ENCODE data around the gene MORC2. TPM values are rescaled to one million over a fixed set of nuclear protein-coding genes. Genes with fewer than 3 reads are reported as not detected.

The MORC2 gene
- total RNA-seq, 4 donors from 2014 or later = 19.4 to 21.6 (median 20.9) TPM

DNA sequence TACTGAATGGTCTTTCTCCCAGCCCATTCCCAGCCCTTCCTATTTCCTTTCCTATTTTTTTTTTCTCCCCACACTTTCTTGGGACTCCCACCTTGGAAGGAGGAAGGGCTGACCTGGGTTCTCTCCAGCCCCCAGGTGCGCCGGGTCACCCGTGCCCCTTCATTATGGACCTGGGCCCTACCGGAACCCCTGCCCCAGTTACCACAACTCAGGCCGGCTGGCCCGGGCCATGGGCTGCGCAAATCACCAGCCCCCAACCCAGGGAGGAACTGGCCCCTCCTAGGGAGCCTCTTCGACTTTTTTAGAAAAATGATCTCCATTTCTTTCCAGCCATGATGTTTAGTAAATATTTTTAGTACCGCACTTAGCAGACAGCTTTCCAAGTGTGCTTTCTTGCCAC is 62.2 kb downstream of the MORC2 start:
- TF ChIP-seq, protein P1, sequence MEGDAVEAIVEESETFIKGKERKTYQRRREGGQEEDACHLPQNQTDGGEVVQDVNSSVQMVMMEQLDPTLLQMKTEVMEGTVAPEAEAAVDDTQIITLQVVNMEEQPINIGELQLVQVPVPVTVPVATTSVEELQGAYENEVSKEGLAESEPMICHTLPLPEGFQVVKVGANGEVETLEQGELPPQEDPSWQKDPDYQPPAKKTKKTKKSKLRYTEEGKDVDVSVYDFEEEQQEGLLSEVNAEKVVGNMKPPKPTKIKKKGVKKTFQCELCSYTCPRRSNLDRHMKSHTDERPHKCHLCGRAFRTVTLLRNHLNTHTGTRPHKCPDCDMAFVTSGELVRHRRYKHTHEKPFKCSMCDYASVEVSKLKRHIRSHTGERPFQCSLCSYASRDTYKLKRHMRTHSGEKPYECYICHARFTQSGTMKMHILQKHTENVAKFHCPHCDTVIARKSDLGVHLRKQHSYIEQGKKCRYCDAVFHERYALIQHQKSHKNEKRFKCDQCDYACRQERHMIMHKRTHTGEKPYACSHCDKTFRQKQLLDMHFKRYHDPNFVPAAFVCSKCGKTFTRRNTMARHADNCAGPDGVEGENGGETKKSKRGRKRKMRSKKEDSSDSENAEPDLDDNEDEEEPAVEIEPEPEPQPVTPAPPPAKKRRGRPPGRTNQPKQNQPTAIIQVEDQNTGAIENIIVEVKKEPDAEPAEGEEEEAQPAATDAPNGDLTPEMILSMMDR (IDR thresholded peaks at IDR 0.05; ENCODE audit: low read depth) = no peak

DNA sequence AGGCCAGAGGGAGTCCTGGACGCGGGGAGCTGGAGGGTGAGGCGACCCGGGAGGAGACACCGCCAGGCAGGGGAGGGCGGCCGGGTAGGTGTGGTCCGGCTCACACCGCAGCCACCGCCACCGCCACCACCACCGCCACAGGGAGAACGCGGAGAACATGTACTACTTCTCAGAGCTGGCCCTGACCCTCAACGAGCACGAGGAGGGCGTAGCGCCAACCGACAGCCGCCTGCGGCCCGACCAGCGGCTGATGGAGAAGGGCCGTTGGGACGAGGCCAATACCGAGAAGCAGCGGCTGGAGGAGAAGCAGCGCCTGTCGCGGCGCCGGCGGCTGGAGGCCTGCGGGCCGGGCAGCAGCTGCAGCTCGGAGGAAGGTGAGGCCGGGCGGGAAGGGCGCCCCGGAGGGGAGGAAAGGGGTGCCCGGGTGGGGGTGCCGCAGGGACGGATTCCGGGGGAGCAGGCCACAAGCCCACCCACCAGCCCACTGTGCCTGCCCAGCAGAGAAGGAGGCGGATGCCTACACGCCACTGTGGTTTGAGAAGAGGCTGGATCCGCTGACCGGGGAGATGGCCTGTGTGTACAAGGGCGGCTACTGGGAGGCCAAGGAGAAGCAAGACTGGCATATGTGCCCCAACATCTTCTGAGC is 62.8 kb downstream of the MORC2 start:
- TF ChIP-seq, protein P1 (IDR thresholded peaks at IDR 0.05; ENCODE audit: low read depth) = no peak

DNA sequence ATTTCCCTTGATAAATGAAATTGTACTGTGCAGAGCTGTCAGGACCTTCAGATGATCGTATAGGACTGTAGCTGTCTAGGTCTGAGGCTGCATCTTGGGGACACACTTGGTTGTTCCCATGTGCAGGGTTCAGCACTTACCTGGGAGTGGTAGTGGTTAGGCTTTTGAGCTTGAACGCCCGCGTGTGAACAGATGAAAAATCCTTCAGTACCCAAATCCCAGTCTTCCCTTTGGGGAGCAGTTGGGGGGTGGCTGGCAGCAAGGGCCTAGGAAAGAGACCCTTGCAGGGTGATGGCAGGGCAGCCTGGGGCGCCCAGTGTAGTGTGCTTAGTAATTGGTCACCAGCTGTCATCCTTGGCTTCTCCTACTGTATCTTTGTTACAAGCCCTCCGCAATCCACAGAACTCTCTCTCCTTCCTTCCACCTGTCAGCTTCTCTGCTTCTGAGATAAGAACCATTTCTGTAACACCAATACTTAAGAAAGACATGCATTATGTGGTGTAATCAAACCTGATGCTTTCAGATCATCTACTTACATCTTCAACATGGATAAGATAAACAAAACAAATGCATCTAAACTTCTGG is 64.6 kb downstream of the MORC2 start:
- TF ChIP-seq, protein P1 (IDR thresholded peaks at IDR 0.05; ENCODE audit: low read depth) = no peak

GRCh38 chr22:30902496-30903357 is 65.8 kb downstream of the MORC2 start:
- TF ChIP-seq, protein P1 (IDR thresholded peaks at IDR 0.05; ENCODE audit: low read depth) = no peak

GRCh38 chr22:30894371-30894740 is 74.2 kb downstream of the MORC2 start:
- TF ChIP-seq, protein P1 (IDR thresholded peaks at IDR 0.05; ENCODE audit: low read depth) = no peak

DNA sequence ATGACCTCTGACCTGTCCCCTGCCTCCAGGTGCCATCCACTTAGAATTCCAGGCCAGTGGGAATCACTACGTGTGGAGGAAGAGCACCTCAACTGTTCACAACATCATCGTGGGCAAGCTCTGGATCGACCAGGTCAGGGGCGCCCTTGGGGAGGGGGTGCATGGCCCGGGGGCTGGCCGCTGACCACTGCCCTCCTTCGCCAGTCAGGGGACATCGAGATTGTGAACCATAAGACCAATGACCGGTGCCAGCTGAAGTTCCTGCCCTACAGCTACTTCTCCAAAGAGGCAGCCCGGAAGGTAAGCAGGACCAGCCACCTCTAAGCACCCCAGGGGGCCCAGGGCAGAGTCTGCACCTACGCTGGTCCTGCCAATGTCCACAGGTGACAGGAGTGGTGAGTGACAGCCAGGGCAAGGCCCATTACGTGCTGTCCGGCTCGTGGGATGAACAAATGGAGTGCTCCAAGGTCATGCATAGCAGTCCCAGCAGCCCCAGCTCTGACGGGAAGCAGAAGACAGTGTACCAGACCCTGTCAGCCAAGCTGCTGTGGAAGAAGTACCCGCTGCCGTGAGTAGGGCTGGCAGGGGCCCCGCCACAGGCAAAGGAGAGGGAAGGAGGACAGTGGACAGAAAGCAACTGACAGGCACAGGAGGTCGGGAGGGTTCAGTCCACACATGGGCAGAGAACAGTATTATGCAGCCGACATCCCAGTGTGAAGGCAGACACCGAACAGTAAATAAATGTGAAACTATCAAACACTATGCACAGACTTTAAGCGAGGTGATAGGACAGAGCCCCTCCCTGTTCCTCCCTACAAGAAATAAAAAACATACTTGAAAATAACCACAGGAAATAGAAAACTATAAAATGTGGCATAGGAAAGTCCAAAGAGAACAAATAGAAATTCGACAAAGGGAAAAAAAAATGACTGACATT is 74.9 kb downstream of the MORC2 start:
- TF ChIP-seq, protein P1 (IDR thresholded peaks at IDR 0.05; ENCODE audit: low read depth) = no peak
